HepG2 (cell line): Measurements from ENCODE around the gene TMEM247. TPM values are rescaled to one million over a fixed set of nuclear protein-coding genes. Genes with fewer than 3 reads are reported as not detected.

ENCODE experiments used
- ARID4A ChIP-seq: sonication (generic); formaldehyde crosslinking; IDR thresholded peaks from 2 replicates; pipeline ENCODE4 v1.5.0; 2020; ENCODE audit warnings: mild to moderate bottlenecking, missing genetic modification reagents, borderline replicate concordance
- ARNT2 ChIP-seq: sonication (generic); formaldehyde crosslinking; IDR thresholded peaks from 2 replicates; pipeline ENCODE4 v1.8.0; 2022; ENCODE audit warnings: mild to moderate bottlenecking, low read depth, missing genetic modification reagents, moderate library complexity
- BRCA1 ChIP-seq: sonication (generic); formaldehyde crosslinking; IDR thresholded peaks from 2 replicates; pipeline ENCODE4 v1.4.0; 2020; ENCODE audit warnings: missing genetic modification reagents
- CCDC6 ChIP-seq: sonication (generic); formaldehyde crosslinking; IDR thresholded peaks from 2 replicates; pipeline ENCODE4 v1.8.1; 2022; ENCODE audit warnings: mild to moderate bottlenecking, missing genetic modification reagents, moderate library complexity
- FOSL2 ChIP-seq: sonication (generic); formaldehyde crosslinking; IDR thresholded peaks from 2 replicates; pipeline ENCODE4 v1.4.0; 2020; ENCODE audit warnings: missing genetic modification reagents
- FOXA1 ChIP-seq, 2 experiments: fragments of 450-650 bp in 1 of 2; sonication (generic) in 1 of 2; formaldehyde crosslinking in 1 of 2; IDR thresholded peaks; 2 replicates each; pipeline versions ENCODE4 v1.4.0 to v1.6.1; 2016 to 2020; ENCODE audit warnings: missing genetic modification reagents in 1 of 2
- HNF1B ChIP-seq: sonication (generic); formaldehyde crosslinking; IDR thresholded peaks from 2 replicates; pipeline ENCODE4 v1.5.1; 2020; ENCODE audit warnings: mild to moderate bottlenecking, moderate library complexity, missing genetic modification reagents
- HOMEZ ChIP-seq: IDR thresholded peaks from 2 replicates; pipeline ENCODE4 v1.6.1; 2016; ENCODE audit warnings: low read depth
- IRX3 ChIP-seq: sonication (generic); formaldehyde crosslinking; IDR thresholded peaks from 2 replicates; pipeline ENCODE4 v1.8.1; 2023; ENCODE audit warnings: mild to moderate bottlenecking, low read depth, missing genetic modification reagents, borderline replicate concordance
- JARID2 ChIP-seq: sonication (generic); formaldehyde crosslinking; IDR thresholded peaks from 2 replicates; pipeline ENCODE4 v1.8.1; 2023; ENCODE audit warnings: missing genetic modification reagents, inconsistent platforms; ENCODE audit not compliant: insufficient replicate concordance
- MAFK ChIP-seq, 2 experiments: IDR thresholded peaks in 1 of 2; conservative IDR thresholded peaks in 1 of 2; 2 replicates each; pipeline ENCODE4 v1.6.1; 2011; ENCODE audit warnings: improper control_type of control experiment in 2 of 2, low read length in 2 of 2
- MIXL1 ChIP-seq: IDR thresholded peaks from 2 replicates; pipeline ENCODE4 v1.6.1; 2016
- SETDB1 ChIP-seq: sonication (generic); formaldehyde crosslinking; IDR thresholded peaks from 2 replicates; pipeline ENCODE4 v1.5.1; 2020; ENCODE audit warnings: missing genetic modification reagents, mild to moderate bottlenecking, borderline replicate concordance
- SMAD1 ChIP-seq: sonication (generic); formaldehyde crosslinking; IDR thresholded peaks from 2 replicates; pipeline ENCODE4 v1.4.0; 2020; ENCODE audit warnings: missing genetic modification reagents, low read depth, mild to moderate bottlenecking, borderline replicate concordance
- SP2 ChIP-seq: sonication (generic); formaldehyde crosslinking; IDR thresholded peaks from 2 replicates; pipeline ENCODE4 v1.5.1; 2020; ENCODE audit warnings: mild to moderate bottlenecking, missing genetic modification reagents
- ZNF546 ChIP-seq: sonication (generic); formaldehyde crosslinking; conservative IDR thresholded peaks from 2 replicates; pipeline ENCODE4 v1.8.1; 2023; ENCODE audit warnings: mild to moderate bottlenecking, missing genetic modification reagents
- ZNF572 ChIP-seq: sonication (generic); formaldehyde crosslinking; IDR thresholded peaks from 2 replicates; pipeline ENCODE4 v1.5.1; 2020; ENCODE audit warnings: mild to moderate bottlenecking, missing genetic modification reagents
- ZNF772 ChIP-seq: sonication (generic); formaldehyde crosslinking; IDR thresholded peaks from 2 replicates; pipeline ENCODE4 v1.5.0; 2020; ENCODE audit warnings: mild to moderate bottlenecking, missing genetic modification reagents
- polyA plus RNA-seq, 8 experiments: library from polyadenylated mRNA; depleted of rRNA in 3 of 8; stranded (reverse) in 7 of 8; unstranded in 1 of 8; fragments of >200 nt; fragmentation: Illumina TruSeq in 4 of 8; extraction: Trizol in 4 of 8; gene quantifications; 2 replicates each; pipeline versions ENCODE4 v1.2.1 to v1.2.3, GENCODE V29; 2011 to 2016; ENCODE audit warnings: low read depth in 4 of 8, missing spikeins in 1 of 8, mixed read lengths in 1 of 8; ENCODE audit not compliant: insufficient read depth in 1 of 8
- total RNA-seq, 5 experiments: library from RNA; depleted of rRNA; stranded (reverse); fragments of >200 nt; fragmentation: Illumina TruSeq; extraction: Trizol; gene quantifications; 2 replicates each; pipeline ENCODE4 v1.2.3, GENCODE V29; 2016; ENCODE audit warnings: low read depth in 1 of 5
- TF ChIP-seq, protein P1 (sequence below): sonication (generic); formaldehyde crosslinking; IDR thresholded peaks from 2 replicates; pipeline ENCODE4 v1.8.0; 2022; ENCODE audit warnings: mild to moderate bottlenecking, missing genetic modification reagents
- TF ChIP-seq, protein P2 (sequence below): sonication (generic); formaldehyde crosslinking; IDR thresholded peaks from 2 replicates; pipeline ENCODE4 v1.5.0; 2020; ENCODE audit warnings: mild to moderate bottlenecking, low read depth, missing genetic modification reagents, borderline replicate concordance

Gene TMEM247
- total and polyA plus RNA-seq, 2 of the 13 experiments (the other 11 are each of a cell fraction or from before 2014, with no cell fraction given), result not detected

DNA sequence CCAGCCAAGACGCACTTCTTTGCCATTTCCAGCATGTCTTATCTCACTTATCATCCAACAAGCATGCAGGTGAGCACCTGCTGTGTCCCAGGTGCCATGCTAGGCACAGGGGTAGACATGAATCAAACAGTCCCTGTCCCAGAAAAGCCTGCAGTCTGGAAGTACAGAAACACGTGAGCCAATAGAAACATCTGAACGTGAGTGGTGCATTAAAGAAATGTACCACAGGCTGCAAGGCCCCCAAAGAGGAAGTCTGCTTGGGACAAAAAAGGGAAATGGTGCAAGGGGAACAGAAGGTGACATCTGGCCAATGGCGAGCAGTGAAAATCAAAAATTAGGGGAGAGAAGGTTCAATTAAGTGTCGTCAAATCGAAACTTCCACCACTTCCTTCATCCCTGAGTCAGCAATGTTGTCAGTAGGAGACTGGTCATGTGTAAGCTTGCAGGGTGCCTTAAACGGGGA lies 17.6 kb upstream of the TMEM247 start (continued):
- TF ChIP-seq ZNF546 (CRISPR knock-in tag), result 0 out of 2 replicates have a peak, but pooled peaks have one; percentile 54
- 0 out of 2 replicates have a peak, but pooled peaks have one; percentile 52 for TF ChIP-seq SETDB1 (CRISPR knock-in tag)
- no peak for TF ChIP-seq CCDC6 (CRISPR knock-in tag)
- TF ChIP-seq SMAD1 (CRISPR knock-in tag), result 0 out of 2 replicates have a peak, but pooled peaks have one; percentile 13
- TF ChIP-seq, protein P1, sequence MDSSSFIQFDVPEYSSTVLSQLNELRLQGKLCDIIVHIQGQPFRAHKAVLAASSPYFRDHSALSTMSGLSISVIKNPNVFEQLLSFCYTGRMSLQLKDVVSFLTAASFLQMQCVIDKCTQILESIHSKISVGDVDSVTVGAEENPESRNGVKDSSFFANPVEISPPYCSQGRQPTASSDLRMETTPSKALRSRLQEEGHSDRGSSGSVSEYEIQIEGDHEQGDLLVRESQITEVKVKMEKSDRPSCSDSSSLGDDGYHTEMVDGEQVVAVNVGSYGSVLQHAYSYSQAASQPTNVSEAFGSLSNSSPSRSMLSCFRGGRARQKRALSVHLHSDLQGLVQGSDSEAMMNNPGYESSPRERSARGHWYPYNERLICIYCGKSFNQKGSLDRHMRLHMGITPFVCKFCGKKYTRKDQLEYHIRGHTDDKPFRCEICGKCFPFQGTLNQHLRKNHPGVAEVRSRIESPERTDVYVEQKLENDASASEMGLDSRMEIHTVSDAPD (CRISPR knock-in tag), result 0 out of 2 replicates have a peak, but pooled peaks have one; percentile 64
- peak; percentile 12; the same call in 1 of the 2 replicates for TF ChIP-seq BRCA1
- no peak for TF ChIP-seq FOXA1 (IDR thresholded peaks at IDR 0.05)
- 0 out of 2 replicates have a peak, but pooled peaks have one; percentile 0 for TF ChIP-seq FOXA1 (CRISPR knock-in tag; IDR thresholded peaks at IDR 0.05)
- peak; percentile 86 to 89 for TF ChIP-seq MAFK (conservative IDR thresholded peaks at IDR 0.05 in 1 of 2, IDR thresholded peaks at IDR 0.05 in 1 of 2; ENCODE audit: low read length in 2 of 2)
- TF ChIP-seq, protein P2, sequence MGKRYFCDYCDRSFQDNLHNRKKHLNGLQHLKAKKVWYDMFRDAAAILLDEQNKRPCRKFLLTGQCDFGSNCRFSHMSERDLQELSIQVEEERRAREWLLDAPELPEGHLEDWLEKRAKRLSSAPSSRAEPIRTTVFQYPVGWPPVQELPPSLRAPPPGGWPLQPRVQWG (CRISPR knock-in tag), result no peak
- TF ChIP-seq FOSL2 (CRISPR knock-in tag), result peak; percentile 1; the same call in 1 of the 2 replicates
- TF ChIP-seq JARID2 (CRISPR knock-in tag), result peak; percentile 8
- TF ChIP-seq ARNT2 (CRISPR knock-in tag), result no peak
- peak; percentile 78; the same call in 1 of the 2 replicates for TF ChIP-seq ZNF572
- TF ChIP-seq ARID4A (CRISPR knock-in tag), result 0 out of 2 replicates have a peak, but pooled peaks have one; percentile 3
- TF ChIP-seq SP2, result peak; percentile 53; the same call in 1 of the 2 replicates
- TF ChIP-seq ZNF772 (CRISPR knock-in tag), result 0 out of 2 replicates have a peak, but pooled peaks have one; percentile 44
- TF ChIP-seq HOMEZ (CRISPR knock-in tag), result no peak
- TF ChIP-seq HNF1B (CRISPR knock-in tag), result peak; percentile 72
- 0 out of 2 replicates have a peak, but pooled peaks have one; percentile 5 for TF ChIP-seq MIXL1
- TF ChIP-seq IRX3 (CRISPR knock-in tag), result 0 out of 2 replicates have a peak, but pooled peaks have one; percentile 14
